Measurements from ENCODE around the gene INSC. TPM values are rescaled to one million over a fixed set of nuclear protein-coding genes. Genes with fewer than 3 reads are reported as not detected.

Gene INSC
- total and polyA plus RNA-seq, 9 of the 15 experiments (the other 6 are each of a cell fraction or from before 2014, with no cell fraction given): not detected

DNA sequence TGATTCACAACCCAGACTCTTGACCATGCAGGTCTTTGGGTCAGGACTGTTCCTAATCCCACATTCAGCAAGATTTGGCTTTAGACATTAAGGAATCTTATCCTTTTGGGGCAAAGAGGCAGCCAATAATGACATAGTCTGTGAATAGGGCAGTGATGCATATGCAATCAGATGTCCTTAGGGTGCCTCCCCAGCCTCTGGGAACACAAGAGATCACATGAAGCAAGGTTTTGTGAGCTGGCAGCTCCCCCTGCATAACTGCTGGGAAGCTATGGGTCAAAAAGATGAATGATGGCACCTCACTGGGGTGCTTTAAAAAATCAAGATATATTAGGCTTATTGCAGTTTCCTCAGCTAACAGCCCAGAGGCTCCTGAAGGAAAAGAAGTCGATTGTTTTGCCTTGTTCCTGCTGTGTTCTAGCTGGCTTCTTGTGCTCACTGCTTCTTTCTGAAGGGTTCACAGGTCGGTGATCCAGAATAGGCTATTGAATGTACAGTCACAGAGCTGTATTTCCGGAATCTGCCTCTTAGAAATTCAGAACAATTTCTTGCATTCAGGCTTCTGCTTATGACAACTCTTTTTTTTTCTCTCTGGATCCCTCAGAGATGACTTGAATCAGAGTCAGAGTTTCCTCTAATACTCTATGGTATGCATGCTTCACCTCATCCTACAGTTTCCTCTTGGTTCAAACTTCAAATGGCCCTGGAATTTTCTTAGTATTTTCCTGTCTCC, 31.7 kb downstream of the INSC start:
- no peaks in the 10 kb centered on the region for H3K79me2 ChIP-seq (ENCODE audit: control insufficient read depth, insufficient read depth, low read length)
- H3K4me1 ChIP-seq (replicated peaks in 1 of 2; ENCODE audit: control insufficient read depth in 2 of 2, insufficient read depth in 2 of 2, low read length in 2 of 2): no peaks in the 10 kb centered on the region
- WGBS (ENCODE audit: insufficient coverage, low coverage, missing lambda C conversion rate): 0% methylated on average over 3 of the region's 3 CpGs
- H4K20me1 ChIP-seq (replicated peaks; ENCODE audit: control insufficient read depth, insufficient read depth, low read length): no peaks in the 10 kb centered on the region
- ChIA-PET POLR2A (no interaction called here), CTCF (ENCODE audit: low intra/inter-chr PET ratio) (interaction anchor here (1.2 kb wide), 1 partner anchor 10 kb away, joined by 3 read pairs; no protein-coding TSS in a partner anchor)
- no peak overlapping the region for H3K4me2 ChIP-seq (ENCODE audit: insufficient read depth, low read length)
- H3K27ac ChIP-seq (ENCODE audit: extremely low read depth, low read depth, low read length): no peak overlapping the region
- ATAC-seq (no peak), DNase-seq (ENCODE audit: extremely low read depth in 1 of 4, low spot score in 3 of 4) (no peak), FAIRE-seq (no peak)
- no TSS peak for BruUV-seq (replicated peaks)
- intact Hi-C loops (cut with micrococcal nuclease) (no loop called here), in situ Hi-C loops (cut with MboI) (no loop called here)
- H3K9me1 ChIP-seq (ENCODE audit: control insufficient read depth, insufficient read depth, low read length): no peaks in the 10 kb centered on the region
- no peak overlapping the region for H2AFZ ChIP-seq (ENCODE audit: low read depth, low read length)
- no peak for TF ChIP-seq MAFF (IDR thresholded peaks at IDR 0.05; ENCODE audit: low read length)
- no peaks in the 10 kb centered on the region for H3K9me3 ChIP-seq (replicated peaks; ENCODE audit: control insufficient read depth, insufficient read depth, low read depth, low read length)
- no peak overlapping the region for H3K4me3 ChIP-seq
- no peak overlapping the region for H3K9ac ChIP-seq (ENCODE audit: insufficient read depth in 1 of 2, low read depth in 2 of 2, low read length in 2 of 2)
- no peaks in the 10 kb centered on the region for H3K27me3 ChIP-seq (ENCODE audit: control insufficient read depth in 2 of 2, insufficient read depth in 2 of 2, low read length in 2 of 2)
- no peaks in the 10 kb centered on the region for H3K36me3 ChIP-seq (ENCODE audit: control insufficient read depth, insufficient read depth, low read length)

- BruUV-seq (replicated peaks): no TSS peak
- Histone ChIP-seq H3K27ac (ENCODE audit: extremely low read depth, low read depth, low read length) (no peak overlapping the region), H3K4me3 (no peak overlapping the region), H3K36me3 (ENCODE audit: control insufficient read depth, insufficient read depth, low read length) (no peaks in the 10 kb centered on the region), H3K9me3 (replicated peaks; ENCODE audit: control insufficient read depth, insufficient read depth, low read depth, low read length) (no peaks in the 10 kb centered on the region), H4K20me1 (replicated peaks; ENCODE audit: control insufficient read depth, insufficient read depth, low read length) (no peaks in the 10 kb centered on the region), H2AFZ (ENCODE audit: low read depth, low read length) (no peak overlapping the region), H3K4me2 (ENCODE audit: insufficient read depth, low read length) (no peak overlapping the region), H3K4me1 (replicated peaks in 1 of 2; ENCODE audit: control insufficient read depth in 2 of 2, insufficient read depth in 2 of 2, low read length in 2 of 2) (no peaks in the 10 kb centered on the region), H3K27me3 (ENCODE audit: control insufficient read depth in 2 of 2, insufficient read depth in 2 of 2, low read length in 2 of 2) (no peaks in the 10 kb centered on the region), H3K9me1 (ENCODE audit: control insufficient read depth, insufficient read depth, low read length) (no peaks in the 10 kb centered on the region), H3K79me2 (ENCODE audit: control insufficient read depth, insufficient read depth, low read length) (no peaks in the 10 kb centered on the region), H3K9ac (ENCODE audit: insufficient read depth in 1 of 2, low read depth in 2 of 2, low read length in 2 of 2) (no peak overlapping the region)
- POLR2A ChIA-PET: interaction anchor here (0.8 kb wide), 1 partner anchor 8 kb away, joined by 4 read pairs; no protein-coding TSS in a partner anchor
- intact Hi-C loops (cut with micrococcal nuclease): no loop called here
- TF ChIP-seq NFE2L1 (tag; IDR thresholded peaks at IDR 0.05; ENCODE audit: borderline replicate concordance, low read depth): no peak
- in situ Hi-C loops (cut with MboI): no loop called here
- DNase-seq (ENCODE audit: extremely low read depth in 1 of 4, low spot score in 3 of 4): no peak
- CTCF ChIA-PET (ENCODE audit: low intra/inter-chr PET ratio): no interaction called here
- 0% methylated on average over 4 of the region's 4 CpGs for WGBS (ENCODE audit: insufficient coverage, low coverage, missing lambda C conversion rate)
- ATAC-seq: no peak
- FAIRE-seq: no peak
These were observed 33.4 kb downstream of the INSC start for GRCh38 chr11:15148169-15148568.
